GM20000 (cell line): ENCODE results near the gene EMP3.

Source experiments
- DNase-seq: peaks from one replicate; pipeline ENCODE4 v3.0.0; 2012; ENCODE audit warnings: low spot score
- TF ChIP-seq, protein P1 (sequence below): IDR thresholded peaks from 2 replicates; pipeline ENCODE4 v1.5.1; 2012; ENCODE audit warnings: mild to moderate bottlenecking, control low read depth; ENCODE audit errors: extremely low read depth, missing control alignments

EMP3 gene

DNA sequence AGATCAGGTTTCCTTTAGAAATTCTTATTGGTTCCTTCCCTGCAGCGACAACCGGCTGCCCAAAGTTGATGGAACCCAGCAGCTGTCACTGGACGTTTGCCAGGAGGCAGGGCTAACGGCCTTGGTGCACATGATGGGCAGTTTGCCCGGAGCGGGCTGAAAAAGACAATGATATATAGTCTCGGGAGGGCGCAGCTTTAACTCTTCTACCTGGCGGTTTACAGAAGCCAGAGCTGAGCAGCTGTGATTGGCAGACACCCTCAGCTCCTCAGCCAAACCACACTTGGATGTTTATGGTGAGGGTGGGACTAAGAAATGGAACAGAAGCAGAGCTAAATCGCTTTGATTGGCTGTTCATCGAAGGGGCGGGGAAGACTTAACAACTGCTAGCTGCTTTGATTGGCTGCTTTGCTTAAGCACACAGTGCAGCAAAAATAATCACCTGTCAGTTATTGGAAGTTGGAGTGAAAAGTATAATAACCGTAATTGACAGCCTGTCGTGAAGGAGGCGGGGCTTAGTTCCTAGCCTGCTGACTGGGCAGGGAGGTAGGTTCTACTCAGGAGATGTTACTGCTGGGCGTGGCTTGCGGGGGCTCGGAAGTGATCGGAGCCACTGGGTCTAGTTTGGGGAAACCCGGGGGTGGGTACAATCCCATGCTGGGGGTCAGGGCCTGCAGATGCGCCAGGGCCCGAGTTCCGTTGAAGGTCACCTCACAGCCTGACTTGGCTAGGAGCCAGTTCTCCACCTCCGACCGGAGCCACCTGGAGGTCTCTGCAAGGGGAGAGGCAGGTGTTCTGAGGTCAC, 7.5 kb downstream of the EMP3 start:
- TF ChIP-seq, protein P1, sequence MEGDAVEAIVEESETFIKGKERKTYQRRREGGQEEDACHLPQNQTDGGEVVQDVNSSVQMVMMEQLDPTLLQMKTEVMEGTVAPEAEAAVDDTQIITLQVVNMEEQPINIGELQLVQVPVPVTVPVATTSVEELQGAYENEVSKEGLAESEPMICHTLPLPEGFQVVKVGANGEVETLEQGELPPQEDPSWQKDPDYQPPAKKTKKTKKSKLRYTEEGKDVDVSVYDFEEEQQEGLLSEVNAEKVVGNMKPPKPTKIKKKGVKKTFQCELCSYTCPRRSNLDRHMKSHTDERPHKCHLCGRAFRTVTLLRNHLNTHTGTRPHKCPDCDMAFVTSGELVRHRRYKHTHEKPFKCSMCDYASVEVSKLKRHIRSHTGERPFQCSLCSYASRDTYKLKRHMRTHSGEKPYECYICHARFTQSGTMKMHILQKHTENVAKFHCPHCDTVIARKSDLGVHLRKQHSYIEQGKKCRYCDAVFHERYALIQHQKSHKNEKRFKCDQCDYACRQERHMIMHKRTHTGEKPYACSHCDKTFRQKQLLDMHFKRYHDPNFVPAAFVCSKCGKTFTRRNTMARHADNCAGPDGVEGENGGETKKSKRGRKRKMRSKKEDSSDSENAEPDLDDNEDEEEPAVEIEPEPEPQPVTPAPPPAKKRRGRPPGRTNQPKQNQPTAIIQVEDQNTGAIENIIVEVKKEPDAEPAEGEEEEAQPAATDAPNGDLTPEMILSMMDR = no peak
- DNase-seq = peak; percentile 95

DNA sequence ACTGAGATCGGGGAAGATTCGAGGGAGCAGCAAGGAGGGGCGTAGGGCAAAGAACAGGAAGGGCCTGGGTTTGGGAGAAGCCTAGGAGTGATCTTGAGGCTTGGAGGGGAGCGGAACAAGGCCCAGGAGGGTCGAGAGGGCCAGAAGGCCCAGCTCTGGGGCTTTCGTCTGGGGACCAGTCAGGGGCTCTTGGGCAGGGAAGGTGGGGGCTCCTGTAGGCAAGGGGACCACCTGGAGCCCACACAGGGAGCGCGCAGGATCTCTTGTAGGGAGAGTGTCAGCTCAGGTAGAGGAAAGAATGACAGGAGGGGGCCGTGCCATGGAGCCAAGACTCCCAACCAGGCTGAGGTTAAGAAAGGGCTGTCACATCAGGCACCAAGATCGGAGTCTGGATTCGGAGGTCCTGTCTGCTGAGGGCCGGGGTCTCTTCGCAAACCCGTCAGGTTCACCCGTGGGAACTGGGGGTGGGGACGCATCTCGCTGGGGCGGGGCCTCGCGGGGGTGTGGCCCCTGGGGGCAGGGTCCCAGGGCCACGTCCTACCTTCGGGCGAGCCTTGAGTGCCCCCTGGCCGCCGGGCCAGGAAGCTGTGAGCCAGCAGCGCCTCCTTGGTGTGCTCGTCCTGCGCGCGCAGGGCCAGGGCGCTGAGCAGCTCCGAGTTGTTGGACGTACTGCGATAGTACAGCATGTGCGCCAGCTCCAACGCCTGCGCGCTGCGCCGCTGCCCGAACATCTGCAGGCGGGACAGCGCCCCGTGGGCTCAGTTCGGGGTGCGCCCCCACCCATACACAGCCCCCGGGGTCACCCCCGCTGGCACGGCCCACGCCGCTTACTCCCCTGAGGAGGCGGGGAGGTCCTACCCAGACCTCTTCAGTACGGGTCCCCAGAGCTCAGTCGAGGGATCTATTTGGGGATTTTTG, 8.4 kb downstream of the EMP3 start:
- peak; percentile 95 for DNase-seq
- TF ChIP-seq, protein P1 = peak; percentile 94

DNA sequence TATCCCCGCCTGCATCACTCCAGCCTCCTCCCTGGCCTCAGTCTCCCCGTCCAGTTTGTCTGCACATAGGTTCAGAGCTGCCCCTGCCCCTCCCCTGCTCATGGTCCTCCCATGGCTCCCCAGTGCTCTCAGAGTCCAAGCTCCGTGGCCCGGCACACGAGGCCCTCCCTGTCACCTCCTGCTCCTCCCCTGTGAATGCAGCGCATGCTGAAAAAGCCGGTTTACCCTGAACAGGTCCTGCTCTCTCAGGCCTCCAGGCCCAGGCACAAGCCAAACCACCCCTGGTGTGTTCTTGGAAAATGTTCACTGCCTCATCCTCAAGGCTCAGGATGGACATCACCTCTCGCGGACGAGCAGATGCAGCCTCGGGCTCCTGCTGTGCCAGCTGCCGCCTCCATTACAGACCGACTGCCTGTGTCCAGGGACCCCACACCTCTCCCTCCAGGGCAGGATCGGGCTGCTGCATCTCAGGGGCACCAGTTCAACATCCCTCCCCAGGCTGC, 13.0 kb downstream of the EMP3 start:
- TF ChIP-seq, protein P1 = no peak
- DNase-seq = no peak

DNA sequence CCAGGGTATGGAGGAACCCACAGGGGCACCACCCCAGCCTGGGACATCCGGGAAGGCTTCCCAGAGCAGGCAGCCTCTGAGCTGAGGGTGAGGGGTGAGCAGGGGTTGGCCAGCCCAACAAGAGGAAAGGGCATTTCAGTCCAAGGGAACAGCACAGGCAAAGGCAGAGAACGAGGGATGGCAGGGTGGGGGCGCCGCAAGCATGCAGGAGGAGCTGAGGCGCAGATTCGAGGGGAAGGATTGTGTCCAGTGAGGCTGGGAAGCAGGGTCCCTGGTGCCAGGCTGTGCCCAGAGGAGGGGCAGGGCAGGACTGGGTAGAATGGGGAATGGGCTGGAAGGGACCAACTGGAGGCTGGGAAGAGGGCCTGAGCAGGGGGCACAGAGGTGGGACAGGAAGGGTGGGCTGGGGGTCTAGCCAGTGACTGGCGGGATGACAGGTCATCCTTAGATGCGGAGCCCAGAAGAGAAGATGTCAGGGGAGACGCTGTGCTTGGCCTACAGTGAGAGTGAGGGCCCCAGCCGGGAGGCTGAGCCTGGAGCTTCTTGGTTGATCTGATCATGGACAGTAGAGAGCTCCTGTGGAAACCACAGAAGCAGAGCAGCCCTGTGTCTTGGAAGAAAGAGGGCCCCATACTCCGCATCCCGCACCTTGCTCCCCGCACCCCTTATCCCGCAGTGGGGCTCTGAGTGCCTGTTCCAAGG, 13.6 kb downstream of the EMP3 start:
- TF ChIP-seq, protein P1 = no peak

DNA sequence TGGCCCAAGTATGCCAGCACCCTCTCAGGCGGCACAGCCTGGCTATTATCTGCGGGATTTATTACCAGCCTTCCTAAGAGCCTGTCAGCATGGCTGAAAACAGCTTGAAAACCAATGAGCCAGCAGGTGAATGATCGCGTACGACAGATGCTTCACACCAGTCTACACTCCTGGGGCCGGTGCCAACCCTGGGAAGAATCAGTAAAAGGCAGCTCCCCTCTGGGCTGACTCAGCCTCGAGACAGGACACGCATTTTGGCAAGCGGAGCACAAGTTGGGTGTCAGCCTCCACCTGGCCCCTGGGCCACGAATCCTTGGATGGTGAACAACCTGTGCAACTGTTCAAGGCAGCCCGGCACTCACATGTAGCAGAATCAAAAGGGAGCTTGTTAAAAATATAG, 15.6 kb downstream of the EMP3 start:
- TF ChIP-seq, protein P1 = no peak
- no peak for DNase-seq

More for the DNA sequence above, 13.6 kb downstream of the EMP3 start:
- no peak for DNase-seq

DNA sequence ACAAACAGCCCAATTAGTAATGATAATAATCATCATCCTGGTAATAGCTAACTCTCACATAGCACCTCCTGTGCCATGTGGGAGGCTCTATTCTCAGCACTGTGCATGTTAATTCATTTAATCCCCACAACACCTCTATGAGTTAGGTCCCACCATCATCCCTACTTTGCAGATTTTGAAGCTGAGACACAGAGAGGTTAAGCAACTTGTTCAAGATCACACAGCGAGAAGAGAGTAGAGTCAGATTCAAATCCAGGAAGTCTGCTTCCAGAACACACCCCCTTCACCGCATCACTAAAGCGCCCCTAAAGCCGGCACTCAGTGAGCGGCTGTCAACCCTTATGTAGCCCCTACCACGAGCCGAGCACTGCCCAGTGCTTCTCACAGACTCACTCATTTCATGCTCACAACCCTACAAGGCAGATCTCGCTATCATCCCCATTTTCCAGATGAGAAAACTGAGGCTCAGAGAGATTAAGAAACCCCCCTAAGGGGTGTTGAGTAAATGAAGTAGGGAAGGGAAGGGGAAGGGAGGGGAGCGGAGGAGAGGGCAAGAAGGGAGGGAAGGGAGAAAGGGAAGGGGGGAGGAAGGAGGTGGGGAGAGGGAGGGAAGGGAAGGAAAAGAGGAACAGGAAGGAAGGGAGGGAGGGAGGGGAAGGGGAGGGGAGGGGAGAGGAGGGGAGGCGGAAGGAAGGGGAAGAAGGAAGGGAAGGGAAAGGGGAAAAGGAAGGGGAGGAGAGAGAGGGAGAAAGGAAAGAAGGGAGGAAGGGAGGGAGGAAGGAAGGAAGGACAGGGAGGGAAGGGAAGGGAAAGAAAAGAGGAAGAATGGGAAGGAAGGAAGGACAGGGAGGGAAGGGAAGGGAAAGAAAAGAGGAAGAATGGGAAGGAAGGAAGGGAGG, 16.4 kb downstream of the EMP3 start:
- DNase-seq = no peak
- TF ChIP-seq, protein P1 = no peak
